ENCODE results near the gene GRAP2. TPM values are rescaled to one million over a fixed set of nuclear protein-coding genes. Genes with fewer than 3 reads are reported as not detected.

Gene GRAP2
- total RNA-seq, 1 donor from 2014 or later = 0.24 TPM

DNA sequence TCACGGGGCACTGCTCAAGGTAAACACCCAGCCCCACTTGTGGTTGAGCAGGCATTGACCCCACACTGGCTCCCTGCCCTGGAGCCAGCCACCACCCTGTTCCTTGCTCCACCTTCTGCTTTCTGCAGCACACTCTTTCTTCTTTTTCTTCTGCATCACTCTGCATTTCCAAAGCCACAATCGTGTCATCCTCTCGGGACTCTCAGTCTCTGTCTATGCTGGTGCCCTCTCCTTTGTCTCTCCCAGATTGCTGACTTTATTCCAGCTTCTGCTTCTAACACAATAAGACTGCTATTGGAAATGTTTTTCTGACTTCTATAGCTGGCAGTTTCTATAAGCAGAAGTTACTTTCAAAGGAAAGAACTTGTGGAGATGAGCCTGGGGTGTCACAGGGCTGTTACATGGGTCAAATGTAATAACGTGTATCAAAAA is 14.4 kb downstream of the GRAP2 start:
- peaks cover 10% of the 10 kb centered on the region for H3K4me1 Mint-ChIP-seq (ENCODE audit: unreplicated experiment)
- DNase-seq (ENCODE audit: extremely low spot score, unreplicated experiment) = no peak
- H3K27ac Mint-ChIP-seq = no peak overlapping the region
- no peaks in the 10 kb centered on the region for H3K36me3 Mint-ChIP-seq
- H3K4me3 Mint-ChIP-seq = no peak overlapping the region
- TF ChIP-seq, protein P1, sequence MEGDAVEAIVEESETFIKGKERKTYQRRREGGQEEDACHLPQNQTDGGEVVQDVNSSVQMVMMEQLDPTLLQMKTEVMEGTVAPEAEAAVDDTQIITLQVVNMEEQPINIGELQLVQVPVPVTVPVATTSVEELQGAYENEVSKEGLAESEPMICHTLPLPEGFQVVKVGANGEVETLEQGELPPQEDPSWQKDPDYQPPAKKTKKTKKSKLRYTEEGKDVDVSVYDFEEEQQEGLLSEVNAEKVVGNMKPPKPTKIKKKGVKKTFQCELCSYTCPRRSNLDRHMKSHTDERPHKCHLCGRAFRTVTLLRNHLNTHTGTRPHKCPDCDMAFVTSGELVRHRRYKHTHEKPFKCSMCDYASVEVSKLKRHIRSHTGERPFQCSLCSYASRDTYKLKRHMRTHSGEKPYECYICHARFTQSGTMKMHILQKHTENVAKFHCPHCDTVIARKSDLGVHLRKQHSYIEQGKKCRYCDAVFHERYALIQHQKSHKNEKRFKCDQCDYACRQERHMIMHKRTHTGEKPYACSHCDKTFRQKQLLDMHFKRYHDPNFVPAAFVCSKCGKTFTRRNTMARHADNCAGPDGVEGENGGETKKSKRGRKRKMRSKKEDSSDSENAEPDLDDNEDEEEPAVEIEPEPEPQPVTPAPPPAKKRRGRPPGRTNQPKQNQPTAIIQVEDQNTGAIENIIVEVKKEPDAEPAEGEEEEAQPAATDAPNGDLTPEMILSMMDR (conservative IDR thresholded peaks at IDR 0.05) = no peak
- H3K9me3 Mint-ChIP-seq = no peaks in the 10 kb centered on the region
- peaks cover 29% of the 10 kb centered on the region for H3K27me3 Mint-ChIP-seq

DNA sequence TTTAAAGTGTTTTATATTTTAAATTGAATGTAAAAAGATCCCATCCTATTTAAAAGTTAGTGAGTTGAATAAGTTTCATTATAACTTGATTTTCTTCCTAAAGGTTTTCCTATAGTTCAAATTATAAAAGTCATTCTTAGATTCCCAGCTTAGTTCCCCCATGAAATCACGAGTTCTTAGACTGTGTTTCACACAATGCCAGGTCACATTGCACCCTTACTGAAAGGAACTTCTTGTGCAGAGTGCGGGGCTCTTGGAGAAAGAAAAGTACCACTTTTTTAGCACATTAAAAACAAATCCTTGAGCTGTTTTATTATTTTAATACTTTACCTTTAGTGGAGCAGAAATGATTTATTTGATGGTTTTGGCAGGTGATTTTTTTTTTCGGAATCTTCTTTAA is 15.6 kb downstream of the GRAP2 start:
- Mint-ChIP-seq H3K4me1 (ENCODE audit: unreplicated experiment) (peaks cover 13% of the 10 kb centered on the region), H3K9me3 (no peaks in the 10 kb centered on the region), H3K27me3 (peaks cover 27% of the 10 kb centered on the region), H3K36me3 (no peaks in the 10 kb centered on the region), H3K27ac (no peak overlapping the region), H3K4me3 (no peak overlapping the region)
- TF ChIP-seq, protein P1 (conservative IDR thresholded peaks at IDR 0.05) = no peak
- DNase-seq (ENCODE audit: extremely low spot score, unreplicated experiment) = no peak

DNA sequence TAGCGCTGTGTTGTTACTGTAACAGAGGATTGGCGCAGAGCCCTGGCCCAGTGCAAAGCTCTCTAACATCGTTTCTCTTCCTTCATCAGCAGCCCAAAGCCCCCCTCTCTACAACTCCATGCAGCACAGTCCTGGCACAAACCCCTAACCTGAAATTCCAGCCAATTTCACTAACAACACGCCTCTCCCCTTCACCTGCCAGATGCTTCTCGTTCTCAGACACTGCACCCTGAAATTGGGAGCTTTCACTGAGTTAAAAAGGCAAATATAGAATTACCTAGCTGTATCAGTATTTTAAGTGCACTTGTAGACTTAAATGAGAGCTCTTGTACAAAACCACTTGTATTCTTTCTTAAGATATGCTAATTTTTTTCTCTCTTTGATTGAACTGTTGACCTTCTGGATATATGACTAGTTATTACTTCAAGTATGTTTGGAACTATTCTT is 16.3 kb downstream of the GRAP2 start:
- TF ChIP-seq, protein P1 (conservative IDR thresholded peaks at IDR 0.05) = no peak
- H3K27me3 Mint-ChIP-seq = peaks cover 32% of the 10 kb centered on the region
- no peak overlapping the region for H3K4me3 Mint-ChIP-seq
- H3K27ac Mint-ChIP-seq = no peak overlapping the region
- no peaks in the 10 kb centered on the region for H3K36me3 Mint-ChIP-seq
- no peak for DNase-seq (ENCODE audit: extremely low spot score, unreplicated experiment)
- no peaks in the 10 kb centered on the region for H3K9me3 Mint-ChIP-seq
- peaks cover 13% of the 10 kb centered on the region for H3K4me1 Mint-ChIP-seq (ENCODE audit: unreplicated experiment)

DNA sequence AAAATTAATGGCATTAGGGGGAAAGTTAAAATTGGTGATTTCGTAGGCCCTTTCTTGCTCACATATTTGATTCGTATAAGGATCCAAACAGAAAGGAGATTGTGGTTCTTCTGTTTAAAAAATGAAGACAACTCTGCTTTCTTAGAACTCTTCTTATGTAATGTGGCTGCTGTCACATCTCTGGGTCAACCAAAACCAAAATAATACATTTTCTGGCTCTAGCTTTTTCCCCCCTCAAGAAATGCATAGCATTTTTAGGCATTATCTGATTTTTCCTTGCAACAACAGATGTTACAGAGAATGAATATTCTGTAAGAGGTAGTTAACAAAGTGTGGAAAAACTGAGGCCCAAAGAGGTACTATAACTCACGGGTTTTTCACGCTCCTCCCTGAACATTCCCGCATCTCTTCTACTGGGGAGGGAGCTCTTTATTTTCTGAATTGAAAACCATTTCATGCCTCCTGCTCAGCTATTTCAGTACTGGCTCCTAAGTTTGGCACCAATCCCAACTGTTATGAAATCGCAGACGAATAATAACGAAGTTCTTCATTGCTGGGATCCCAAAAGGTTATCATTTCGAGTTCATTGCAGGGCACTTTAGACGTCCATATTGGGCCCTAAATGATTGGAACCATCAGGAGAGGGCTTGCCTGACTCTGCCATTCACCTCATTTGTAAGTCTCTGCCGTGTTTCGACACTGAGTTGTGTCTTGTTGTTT is 17.1 kb downstream of the GRAP2 start:
- H3K4me1 Mint-ChIP-seq (ENCODE audit: unreplicated experiment) = peaks cover 13% of the 10 kb centered on the region
- H3K27ac Mint-ChIP-seq = no peak overlapping the region
- TF ChIP-seq, protein P1 (conservative IDR thresholded peaks at IDR 0.05) = no peak
- H3K27me3 Mint-ChIP-seq = peaks cover 36% of the 10 kb centered on the region
- DNase-seq (ENCODE audit: extremely low spot score, unreplicated experiment) = no peak
- no peak overlapping the region for H3K4me3 Mint-ChIP-seq
- no peaks in the 10 kb centered on the region for H3K9me3 Mint-ChIP-seq
- no peaks in the 10 kb centered on the region for H3K36me3 Mint-ChIP-seq

DNA sequence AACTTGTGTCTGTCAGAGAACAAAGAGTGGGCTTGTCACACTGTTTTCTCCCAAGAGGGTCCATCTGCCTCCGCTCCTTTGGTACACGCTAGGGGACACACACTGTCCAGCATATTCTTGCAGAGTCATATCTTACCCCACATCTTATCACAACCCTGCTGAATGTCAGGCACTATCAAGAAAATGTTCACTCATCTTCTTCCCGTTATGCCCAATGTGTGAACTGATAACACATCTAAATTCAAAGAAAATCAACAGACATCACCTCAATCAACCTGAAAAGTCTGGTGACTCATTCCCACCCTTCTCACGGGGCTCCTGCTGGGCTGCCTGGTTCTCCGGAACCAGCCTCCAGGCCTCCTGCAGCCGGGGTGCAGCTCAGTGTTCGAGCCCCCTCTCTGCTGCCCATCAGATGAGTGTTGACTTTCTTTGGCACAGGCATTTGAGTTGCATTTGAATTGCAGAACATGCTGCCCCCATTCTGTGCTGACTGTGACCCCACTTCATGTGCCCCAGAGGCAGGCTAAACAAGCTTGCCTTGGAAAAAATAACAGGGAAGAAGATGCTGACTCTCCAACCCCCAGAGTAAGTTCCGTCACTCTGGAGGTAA is 19.4 kb downstream of the GRAP2 start:
- no peak for DNase-seq (ENCODE audit: extremely low spot score, unreplicated experiment)
- Mint-ChIP-seq H3K36me3 (no peaks in the 10 kb centered on the region), H3K27me3 (peaks cover 29% of the 10 kb centered on the region), H3K4me3 (no peak overlapping the region), H3K27ac (no peak overlapping the region), H3K9me3 (no peaks in the 10 kb centered on the region), H3K4me1 (ENCODE audit: unreplicated experiment) (peaks cover 6% of the 10 kb centered on the region)
- TF ChIP-seq, protein P1 (conservative IDR thresholded peaks at IDR 0.05) = no peak

Measured in type B pancreatic cell (in vitro differentiated cells).